GM18498 (cell line): Measurements from ENCODE around the gene MRPL24.
A peak's percentile ranks its signal among the peaks of the same experiment; 100 is the strongest.
"Not testable (repeated sequence)": the region's sequence is repeated elsewhere in the genome, so short reads cannot be mapped to it uniquely, and the experiment has no call there.

Experiments
- ATAC-seq: cut with Tn5 transposase; IDR thresholded peaks from one replicate; pipeline ENCODE4 v1.9.1; 2021; ENCODE audit warnings: mild to moderate bottlenecking, moderate library complexity; ENCODE audit not compliant: unreplicated experiment

The MRPL24 gene

DNA sequence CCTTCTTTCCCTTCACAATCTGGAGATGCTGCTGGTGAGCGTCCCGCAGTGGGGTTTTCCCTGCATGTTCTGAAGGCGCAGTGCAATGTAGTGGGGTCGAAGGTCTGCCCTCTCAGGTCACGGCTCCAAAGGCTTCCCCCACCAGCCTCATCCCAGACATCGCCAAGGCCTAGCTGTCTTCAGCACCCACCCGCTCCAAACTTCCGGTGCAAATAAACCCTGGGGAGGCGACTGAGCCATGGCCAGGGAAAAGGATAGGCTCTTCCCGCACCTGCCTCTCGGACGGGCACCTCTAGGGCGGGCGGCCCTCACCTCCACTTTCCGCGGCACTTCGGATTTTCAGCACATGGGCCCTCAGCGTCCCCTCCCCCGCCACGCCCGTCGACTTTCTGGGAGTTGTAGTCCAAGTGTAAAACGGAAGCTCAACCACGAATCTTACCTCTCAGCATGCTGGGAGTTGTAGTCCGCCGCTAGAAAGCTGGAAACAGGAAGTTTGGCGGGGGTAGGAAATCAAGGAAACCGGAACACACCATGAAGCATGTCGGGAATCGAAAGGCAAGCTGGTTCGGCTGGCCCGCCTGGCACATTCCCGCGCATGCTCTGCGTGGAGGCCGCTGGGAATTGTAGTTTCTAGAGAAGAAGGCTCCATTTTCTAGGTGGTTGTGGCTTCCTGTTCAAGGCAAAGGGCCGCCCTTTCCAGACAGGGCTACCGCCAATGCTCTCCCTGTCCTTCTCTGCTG is at the start of gene MRPL24:
Gene MRPL24 (minus strand): TSS at position 348 of the 740 bp plus-strand sequence. CDS start 2,384 bp downstream, outside the sequence.
- ATAC-seq = peak; percentile 82

- no peak for ATAC-seq
These were observed 48.9 kb upstream of the MRPL24 start for GRCh38 chr1:156789621-156790318.

DNA sequence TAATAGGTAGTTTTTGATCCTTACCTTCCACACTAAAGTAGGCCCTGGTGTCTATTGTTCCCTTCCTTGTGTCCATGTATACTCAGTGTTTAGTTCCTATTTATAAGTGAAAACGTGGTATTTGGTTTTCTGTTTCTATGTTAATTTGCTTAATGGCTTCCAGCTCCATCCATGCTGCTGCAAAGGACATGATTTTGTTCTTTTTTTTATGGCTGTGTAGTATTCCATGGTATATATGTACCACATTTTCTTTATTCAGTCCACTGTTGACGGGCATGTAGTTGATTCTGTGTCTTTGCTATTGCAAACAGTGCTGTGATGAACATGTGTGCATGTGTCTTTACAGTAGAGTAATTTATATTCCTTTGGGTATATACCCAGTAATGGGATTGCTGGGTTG is 47.2 kb upstream of the MRPL24 start:
- no peak for ATAC-seq

GRCh38 chr1:156786640-156787039 is 45.8 kb upstream of the MRPL24 start:
- ATAC-seq = no peak

DNA sequence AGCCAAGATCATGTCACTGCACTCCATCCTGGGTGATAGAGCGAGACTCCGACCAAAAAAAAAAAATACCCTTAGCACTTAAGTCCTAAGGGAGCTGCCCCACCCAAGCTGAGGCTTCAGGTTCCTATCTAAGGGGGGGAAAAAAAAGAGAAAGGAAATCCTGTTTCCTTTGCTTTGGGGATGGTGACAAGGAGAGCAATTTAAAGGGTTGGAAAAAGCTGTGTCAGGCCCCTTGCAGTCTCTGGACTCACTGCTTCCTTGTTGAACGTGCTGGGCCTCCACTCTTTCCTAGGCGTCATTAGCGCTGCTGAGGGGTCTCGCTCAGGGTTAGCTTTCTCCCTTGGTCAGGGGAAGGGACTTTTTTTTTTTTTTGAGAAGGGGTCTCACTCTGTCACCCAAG is 44.6 kb upstream of the MRPL24 start:
- ATAC-seq = no peak

- ATAC-seq = no peak
These were observed 40.8 kb upstream of the MRPL24 start for GRCh38 chr1:156781585-156782186.

DNA sequence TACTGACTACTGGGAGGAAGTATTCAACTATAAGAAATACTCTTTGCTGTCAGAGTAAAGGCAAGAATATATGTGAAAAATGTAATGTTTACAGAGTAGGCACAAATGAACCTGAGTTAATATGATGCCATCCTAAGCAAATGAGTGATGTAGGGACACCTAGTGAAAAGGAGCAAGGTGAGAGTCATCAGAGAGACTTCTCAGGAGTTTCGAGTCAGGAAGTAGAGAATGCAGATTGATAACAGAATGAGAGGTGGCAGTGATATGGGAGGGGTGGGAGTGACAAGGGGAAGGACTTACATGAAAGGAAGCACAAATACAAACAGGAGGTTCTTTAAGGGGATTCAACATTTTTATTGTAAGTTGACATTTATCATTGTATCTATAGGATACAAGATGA is 36.7 kb upstream of the MRPL24 start:
- ATAC-seq = no peak

DNA sequence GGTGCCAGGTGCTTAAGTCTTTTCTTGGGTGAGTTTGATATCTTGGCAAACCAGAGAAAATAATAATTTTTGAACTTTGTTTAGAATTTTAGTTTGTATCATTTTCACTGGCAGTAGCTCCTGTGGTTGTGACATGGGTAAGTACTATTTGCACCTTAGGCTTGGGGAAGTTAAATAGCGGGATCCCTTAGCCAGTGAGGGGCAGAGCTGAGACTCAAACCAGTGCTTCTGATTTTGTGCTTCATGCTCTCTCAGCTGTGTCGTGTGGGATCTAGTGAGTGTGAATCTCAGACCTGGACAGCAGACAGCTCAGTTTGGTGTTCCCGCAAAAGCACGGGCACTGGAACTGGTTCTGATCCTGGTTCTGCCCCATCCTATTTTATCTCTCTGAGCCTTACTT is 36.1 kb upstream of the MRPL24 start:
- ATAC-seq = no peak

DNA sequence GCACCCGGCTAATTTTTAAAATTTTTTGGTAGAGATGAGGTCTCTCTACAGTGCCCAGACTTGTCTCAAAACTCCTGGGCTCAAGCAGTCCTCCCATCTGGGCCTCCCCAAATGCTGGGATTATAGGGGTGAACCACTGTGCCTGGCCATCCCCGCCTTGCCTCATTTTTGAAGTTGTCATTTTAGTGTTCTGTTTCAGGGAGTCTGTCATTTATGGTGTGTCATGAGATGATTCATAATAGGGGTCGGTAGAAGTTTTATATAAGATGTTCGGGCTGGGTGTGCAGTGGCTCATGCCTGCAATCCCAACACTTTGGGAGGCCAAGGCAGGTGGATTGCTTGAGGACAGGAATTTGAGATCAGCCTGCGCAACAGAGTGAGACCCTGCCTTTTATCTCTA is 34.9 kb upstream of the MRPL24 start:
- no peak for ATAC-seq

DNA sequence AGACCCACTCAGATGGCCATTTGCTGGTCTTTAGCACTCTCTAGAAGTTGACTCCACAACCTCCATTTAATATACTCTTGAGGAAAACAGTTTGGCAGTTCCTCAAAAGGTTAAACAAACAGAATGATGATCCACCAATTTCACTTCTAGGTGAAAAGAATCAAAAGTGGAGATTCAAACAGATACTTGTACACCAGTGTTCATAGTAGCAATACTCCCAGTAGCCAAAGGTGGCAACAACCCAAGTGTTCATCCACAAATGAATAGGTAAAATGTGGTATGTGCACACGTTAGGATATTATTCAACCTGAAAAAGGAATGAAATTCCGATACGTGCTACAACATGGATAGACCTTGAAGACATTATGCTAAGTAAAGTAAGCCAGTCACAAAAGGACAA is 32.7 kb upstream of the MRPL24 start:
- no peak for ATAC-seq

DNA sequence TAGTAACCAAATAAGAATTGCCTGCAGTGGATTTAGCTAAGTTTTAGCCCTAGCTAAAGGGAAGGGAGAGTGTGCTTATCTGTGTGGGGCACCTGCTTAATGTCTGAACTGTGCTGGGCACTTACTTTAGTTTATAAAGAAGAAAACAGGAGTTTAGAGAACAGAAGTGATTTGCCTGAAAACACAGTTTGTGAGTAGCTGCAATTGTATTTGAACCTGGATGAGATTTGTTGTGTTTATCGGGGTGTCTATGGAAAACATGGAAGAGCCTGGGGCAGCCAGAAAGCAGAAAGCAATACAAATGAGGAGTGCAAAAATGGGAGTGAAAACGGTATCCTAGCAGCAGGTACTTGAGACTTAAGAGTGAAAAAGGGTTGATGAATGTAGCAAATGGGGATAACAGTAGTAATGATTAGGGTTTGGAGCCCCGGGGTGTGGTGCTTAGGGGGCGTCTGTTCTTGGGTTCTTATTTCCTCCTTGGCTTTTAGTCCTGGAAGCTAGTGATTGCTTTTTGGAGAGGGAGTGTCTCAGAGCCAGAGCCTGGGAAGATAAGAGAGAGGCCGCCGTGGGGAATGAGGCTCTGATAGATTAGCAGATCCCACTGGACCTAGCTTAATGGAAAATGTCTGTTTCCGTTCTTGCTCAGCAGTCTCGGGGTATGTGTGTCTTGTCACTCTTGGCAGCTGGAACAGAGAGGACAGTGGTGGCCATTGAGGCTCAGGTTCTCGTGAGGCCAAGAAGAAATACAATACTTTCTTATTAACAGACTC is 32.0 kb upstream of the MRPL24 start:
- no peak for ATAC-seq

DNA sequence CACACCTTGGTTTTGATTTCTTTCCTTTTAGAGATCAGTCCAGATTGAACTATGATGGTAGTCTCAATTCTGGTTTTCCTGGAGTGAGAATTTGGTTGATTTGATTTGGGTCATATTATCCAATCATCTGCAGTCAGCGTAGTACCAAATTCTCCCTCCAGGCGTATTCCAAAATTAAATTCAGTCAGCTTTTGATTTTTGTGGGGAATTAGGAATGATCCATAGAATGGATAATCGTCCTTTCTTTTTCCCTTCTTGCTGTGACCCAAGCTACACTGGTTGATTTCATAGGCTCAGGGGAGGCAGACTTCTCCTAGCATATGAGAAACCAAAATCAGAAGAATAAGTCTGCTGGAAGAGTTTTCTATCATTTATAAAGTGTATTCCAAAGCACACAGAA is 31.3 kb upstream of the MRPL24 start:
- ATAC-seq = no peak

- no peak for ATAC-seq
These were observed 27.9 kb upstream of the MRPL24 start for GRCh38 chr1:156768610-156769295.

DNA sequence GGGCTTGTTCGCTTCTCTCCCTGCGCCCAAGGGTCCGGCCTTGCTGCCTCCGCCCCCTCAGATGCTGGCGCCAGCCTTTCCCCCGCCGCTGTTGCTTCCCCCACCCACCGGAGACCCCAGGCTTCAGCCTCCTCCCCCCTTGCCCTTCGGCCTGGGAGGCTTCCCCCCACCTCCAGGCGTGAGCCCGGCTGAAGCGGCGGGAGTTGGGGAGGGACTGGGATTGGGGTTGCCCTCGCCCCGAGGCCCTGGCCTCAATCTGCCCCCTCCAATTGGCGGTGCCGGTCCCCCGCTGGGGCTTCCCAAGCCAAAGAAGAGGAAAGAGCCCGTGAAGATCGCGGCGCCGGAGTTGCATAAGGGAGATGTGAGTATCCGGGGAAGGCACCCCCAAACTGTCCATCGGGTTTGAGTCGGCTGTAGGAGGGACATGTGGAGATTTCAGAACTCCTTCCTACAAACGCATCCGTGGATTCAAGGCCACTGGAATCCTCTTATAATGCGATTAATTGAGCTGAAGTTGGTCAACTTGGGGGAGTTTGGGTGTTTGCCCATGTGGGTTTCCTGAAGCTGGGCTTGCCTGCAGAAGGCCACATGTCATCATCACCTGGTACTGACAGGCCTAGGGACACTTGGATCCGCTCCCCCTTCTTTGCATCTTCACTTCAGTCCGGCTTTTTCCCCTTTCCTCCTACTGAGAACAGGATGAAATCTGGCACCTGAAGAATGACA is 27.2 kb upstream of the MRPL24 start:
- ATAC-seq = peak; percentile 17

DNA sequence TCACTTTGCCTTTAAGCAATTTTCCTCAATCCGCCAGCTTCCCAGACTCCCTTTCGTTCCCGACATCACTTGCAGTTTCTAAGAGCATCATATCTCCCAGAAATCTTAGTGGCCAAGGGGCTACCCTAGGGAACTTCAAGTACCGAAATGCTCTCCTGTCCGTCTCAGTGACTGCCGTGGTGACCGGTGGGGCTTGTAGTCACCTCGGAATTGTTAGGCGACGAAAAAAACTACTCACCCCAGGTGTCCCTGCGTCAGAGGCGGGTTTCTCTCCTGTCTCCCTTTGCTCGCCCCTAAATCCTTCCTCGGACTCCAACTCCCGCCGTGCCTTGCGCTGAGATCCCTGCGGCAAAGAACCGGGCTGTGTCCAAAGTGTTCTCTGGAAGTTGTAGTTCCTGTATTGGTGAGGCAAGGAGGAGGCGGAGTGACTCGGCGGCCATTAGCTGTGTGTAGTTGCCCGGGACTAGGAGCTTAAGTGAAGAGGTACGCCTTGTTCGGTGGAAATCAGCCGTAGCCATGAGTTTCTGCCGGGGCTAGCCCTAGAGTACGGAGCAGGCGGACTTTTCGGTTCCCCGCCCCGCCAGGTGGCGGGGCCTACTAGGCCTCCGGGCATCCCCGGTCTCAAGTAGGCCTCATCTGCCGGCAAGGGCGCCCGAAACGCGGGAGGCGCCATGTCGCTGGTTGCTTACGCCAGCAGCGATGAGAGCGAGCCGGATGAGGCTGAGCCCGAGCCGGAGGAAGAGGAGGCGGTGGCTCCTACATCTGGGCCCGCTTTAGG is 26.4 kb upstream of the MRPL24 start, which contains the start of gene PRCC:
Gene PRCC (plus strand): TSS at position 435 of the 778 bp plus-strand sequence. CDS start 237 bp downstream, at position 672.
- ATAC-seq = peak; percentile 93

DNA sequence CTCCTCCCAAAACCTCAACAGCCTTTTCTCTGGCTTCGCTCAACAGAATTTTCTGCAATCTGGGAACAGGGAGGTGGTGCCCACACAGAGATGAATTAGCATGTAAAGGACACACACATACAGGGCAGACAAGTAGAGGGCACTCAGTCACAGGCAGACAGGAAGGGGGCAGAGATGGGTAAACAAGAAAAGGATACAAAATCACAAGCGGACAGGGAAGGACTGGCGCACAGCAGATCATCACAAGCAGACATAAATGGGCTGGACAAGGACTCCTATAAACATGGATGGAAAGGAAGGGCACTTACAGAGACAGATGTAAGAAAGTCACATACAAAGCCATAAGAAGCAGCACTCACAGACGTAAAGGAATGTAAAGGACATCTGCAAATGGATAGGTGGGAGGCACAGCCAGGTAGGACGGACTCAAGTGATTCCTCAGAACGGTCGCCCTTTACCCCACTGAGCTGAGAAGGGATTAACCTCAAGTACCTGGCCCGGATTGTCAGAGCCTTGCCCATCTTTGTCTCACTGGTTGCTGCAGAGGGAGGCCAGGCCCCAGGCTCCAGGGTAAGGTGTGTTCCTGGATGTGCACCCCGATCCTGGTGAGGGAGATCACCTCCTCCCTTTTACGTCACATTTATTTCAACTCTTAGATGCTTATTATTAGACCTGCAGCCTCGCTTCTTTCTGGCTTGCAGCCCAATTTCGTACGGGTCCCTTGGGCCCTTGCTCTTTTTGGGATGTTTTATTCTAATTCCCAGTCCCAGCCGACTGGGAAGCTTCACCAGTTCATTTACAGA is 25.6 kb upstream of the MRPL24 start:
- peak; percentile 12 for ATAC-seq

DNA sequence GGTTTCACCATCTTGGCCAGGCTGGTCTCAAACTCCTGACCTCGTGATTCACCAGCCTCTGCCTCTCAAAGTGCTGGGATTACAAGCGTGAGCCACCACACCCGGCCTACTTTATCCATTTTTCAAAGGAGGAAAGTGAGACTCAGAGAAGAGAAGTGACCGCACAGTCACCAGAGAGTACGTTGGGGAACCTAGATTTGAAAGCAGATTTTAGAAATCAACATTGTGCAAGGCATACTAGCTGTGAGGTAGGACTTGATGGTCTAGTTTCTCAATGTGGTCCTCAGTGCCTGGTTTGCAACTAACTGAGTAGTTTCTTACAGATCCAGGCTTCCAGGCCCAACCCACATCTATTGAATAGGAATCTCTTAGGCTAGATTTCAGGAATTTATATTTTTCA is 24.8 kb upstream of the MRPL24 start:
- ATAC-seq = no peak

DNA sequence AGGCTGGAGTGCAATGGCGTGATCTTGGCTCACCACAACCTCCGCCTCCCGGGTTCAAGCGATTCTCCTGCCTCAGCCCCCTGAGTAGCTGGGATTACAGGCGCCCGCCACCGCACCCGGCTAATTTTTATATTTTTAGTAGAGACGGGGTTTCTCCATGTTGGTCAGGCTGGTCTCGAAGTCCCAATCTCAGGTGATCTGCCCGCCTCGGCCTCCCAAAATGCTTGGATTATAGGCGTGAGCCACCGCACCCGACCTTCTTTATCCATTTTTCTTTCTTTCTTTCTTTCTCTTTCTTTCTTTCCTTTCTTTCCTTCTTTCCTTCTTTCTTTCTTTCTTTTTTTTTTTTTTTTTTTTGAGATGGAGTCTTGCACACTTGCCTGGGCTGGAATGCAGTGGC is 24.2 kb upstream of the MRPL24 start:
- not testable (repeated sequence) for ATAC-seq

- no peak for ATAC-seq
These were observed 19.9 kb upstream of the MRPL24 start for GRCh38 chr1:156760796-156761104.
